GM18861 (cell line): ENCODE data around the gene VAV2.

ENCODE experiments used
- ATAC-seq: cut with Tn5 transposase; IDR thresholded peaks from one replicate; pipeline ENCODE4 v1.9.1; 2021; ENCODE audit not compliant: unreplicated experiment

VAV2 gene

DNA sequence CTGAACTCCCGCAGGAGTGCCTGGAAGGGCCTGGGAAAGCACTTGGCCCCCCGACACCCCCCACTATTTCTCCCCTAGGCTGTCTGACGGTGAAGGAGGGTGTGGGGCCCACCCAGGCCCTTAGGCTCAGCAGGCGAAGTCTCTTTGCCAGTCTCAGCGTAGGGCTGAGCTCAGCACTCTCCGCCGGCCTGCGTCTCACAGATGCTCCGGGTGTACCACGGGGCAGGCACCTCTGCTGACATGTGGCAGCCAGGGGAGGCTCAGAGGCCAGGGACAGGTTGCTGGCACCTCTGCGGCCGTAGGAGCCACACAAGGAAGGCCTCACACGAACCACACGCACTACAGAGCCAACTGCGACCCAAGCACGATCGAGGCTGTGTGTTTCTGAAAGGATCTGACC is 114.2 kb downstream of the VAV2 start:
- no peak for ATAC-seq

DNA sequence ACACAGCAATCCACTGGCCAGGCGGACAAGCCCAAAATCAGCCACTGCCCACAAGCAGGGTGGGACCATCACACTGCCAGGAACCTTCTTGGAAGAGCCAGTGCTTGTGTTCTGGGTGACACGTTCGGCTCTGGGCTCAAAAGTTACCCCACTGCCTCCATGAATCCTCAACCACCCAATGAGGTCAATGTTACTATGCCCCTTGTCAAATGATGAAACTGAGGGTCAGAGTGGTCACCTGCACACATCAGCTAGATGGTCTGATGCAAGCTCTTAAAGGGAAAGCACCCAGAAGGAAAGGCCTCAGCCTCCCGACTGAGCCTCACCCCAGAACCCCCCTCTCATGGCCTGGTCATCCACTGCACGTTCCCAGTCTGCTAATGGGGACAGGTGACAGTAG is 114.8 kb downstream of the VAV2 start:
- ATAC-seq = no peak

DNA sequence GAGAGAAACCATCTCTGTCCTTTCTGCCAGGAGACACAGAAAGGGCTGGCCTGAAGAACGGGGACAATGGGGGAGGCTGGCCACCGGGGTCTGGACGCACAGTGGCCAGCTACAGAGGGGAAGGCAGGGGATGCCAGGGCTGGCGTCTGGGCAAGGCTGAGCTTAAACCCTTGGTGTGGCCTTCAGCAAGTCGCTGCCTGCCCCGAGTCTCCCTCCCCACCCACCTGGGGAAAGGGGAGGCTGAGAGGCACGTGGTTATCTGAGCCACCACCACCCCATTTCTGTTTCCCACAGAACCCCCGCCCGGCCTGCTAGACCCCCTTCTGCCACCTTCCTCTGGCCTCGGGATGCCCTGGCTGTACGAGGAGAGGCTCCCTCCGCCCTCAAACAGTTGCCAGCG is 115.3 kb downstream of the VAV2 start:
- no peak for ATAC-seq

DNA sequence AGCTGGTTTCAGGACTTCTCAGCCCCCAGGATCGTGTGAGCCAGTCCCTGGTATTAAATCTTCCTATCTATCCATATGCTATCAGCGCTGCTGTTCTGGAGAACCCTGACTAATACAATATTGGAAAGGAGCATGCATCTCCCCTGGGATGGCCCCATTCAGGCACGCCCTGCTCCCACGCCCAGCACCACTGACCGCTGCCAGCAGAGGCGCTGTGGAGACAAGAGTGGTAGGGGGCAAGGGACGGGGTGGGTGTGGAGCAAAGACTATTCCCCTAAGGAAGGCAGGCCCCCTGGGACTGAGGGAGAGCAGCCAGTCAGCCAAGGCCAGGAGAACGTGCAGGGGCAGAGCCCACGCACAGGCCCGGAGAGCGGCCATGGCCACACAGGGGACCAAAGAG is 116.0 kb downstream of the VAV2 start:
- ATAC-seq = no peak

DNA sequence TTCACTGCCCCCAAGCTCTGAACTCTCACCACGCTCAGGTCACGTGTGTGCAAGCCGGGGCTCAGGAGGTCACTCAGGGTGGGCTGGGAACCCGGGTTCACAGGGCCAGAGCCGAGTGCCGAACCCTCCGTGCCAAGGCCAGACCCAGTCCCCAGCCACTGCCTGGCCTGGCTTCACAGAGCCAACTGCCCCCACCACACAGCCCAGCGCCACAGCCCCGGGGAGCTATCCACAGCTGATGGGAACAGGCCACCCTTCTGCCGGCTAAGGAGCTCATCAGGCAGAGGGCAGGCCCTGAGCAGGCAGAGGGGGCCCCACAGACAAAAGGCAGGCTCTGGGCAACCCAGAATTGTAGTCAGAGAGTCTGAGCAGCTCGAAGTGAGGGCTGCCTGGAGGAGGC is 117.0 kb downstream of the VAV2 start:
- ATAC-seq = no peak

DNA sequence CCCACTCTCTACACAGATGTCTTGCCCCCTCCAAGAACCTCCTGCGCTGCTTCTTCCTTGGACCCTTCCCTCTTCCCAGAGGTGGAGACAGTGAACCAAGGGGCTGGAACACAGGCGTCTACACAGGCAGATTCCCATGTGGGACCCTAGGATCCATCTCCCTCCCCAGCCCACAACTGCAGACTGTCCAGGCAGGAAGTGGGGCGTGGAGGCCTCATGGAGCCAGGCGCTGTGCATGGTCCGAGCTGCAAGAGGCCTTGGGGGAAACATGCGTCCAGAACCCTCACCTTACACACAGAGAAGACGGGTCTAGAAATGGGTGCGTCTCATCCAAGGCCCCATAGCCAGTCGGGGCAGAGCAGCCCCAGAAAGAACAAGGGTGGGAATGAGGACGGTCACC is 117.5 kb downstream of the VAV2 start:
- no peak for ATAC-seq

DNA sequence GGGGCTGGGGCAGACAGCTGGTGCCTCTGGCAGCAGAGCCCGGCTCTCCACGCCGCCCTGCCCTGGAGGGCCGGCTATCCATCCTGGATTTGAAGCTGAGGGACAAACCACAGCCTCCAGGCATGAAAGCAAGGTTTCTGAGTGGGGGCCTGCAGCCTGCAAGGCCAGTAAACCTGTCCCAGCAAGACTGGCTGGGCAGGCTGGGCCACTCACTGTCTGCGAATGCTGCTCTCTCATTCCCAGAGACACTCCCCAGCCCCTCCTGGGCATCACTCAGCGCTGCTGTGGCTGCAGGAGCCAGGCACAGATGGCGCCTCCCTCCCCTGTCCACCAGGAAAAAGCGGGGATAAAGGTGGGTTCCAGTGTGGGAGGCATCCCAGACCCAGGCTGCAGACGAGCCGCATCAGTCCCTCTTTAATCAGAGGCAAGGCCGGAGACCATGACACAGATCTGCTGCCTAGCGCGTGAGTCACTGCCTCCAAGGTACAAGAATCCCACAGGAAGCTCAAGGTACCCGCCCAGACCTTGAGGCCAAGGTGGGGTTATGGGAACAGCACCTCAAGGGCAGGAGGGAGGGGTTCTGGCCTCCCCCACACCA is 118.0 kb downstream of the VAV2 start:
- no peak for ATAC-seq

DNA sequence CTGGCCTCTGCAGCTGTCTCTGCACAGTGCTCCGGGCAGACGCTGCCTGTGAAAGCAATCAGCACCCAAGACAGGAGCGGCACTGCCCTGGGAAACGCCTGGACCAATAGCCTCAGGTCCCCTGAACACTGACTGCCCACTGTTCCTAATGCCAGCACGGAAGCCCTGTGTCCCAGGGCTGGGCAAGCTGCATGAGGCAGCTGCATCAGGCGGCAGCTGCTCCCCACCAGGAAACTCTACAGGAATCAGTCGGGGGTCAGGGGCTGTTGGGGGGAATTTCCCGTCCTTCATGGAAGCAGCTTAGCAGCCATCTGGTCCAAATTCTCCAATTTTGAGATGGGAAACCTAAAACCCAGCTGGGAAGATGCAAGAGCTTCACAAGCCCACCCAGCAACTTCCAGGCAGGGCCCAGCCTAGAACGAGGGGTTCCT is 118.6 kb downstream of the VAV2 start:
- no peak for ATAC-seq

DNA sequence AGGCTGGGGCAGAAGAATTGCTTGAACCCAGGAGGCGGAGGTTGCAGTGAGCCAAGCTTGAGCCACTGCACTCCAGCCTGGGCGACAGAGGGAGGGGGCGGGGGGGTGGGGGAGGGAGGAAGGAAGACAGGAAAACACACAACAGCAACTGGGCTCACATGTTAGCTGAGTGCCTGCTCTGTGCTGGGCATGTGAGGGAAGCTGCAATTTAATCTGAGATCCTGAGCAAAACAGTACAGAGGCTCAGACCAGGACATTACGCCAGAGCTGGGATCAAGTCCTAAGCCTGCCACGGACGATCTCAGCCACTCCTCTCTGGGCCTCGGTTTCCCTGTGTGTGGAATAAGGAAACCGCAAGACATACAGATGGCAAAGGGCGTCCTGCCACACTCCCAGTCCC is 119.1 kb downstream of the VAV2 start:
- no peak for ATAC-seq

DNA sequence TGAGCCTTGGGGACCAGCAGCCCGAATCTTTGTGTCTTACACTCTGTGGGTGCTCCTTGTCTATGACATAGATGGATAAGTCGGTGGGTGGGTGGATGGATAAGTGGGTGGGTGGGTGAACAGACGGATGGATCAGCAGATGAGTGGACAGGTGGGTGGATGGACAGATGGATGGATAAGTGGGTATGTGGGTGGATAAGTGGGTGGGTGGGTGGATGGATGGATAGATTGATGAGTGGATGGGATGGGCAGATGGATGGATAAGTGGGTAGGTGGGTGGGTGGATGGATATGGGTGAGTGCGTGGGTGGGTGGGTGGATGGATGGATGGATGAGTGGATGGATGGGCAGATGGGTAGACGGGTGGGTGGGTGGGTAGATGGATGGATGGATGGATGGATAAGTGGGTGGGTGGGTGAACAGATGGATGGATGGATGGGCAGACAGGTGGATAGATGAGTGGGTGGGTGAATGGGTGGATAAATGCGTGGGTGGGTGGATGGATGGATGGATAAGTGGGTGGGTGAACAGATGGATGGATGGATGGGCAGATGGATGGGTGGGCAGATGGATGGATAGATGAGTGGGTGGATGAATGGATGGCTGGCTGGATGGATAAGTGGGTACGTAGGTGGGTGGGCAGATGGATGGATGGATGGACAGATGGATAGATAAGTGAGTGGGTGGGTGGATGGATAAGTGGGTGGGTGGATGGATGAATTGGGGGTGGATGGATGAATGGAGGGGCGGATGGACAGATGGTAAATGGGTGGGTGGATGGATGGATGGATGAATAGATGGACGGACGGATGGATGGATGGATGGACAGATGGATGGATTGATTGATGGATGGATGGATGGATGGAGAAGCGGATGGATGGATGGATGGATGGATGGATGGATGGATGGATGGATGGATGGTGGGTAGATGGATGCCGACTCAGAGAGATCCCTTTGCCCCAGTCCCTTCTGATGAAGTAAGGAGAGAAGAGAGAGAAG is 121.2 kb downstream of the VAV2 start:
- no peak for ATAC-seq

DNA sequence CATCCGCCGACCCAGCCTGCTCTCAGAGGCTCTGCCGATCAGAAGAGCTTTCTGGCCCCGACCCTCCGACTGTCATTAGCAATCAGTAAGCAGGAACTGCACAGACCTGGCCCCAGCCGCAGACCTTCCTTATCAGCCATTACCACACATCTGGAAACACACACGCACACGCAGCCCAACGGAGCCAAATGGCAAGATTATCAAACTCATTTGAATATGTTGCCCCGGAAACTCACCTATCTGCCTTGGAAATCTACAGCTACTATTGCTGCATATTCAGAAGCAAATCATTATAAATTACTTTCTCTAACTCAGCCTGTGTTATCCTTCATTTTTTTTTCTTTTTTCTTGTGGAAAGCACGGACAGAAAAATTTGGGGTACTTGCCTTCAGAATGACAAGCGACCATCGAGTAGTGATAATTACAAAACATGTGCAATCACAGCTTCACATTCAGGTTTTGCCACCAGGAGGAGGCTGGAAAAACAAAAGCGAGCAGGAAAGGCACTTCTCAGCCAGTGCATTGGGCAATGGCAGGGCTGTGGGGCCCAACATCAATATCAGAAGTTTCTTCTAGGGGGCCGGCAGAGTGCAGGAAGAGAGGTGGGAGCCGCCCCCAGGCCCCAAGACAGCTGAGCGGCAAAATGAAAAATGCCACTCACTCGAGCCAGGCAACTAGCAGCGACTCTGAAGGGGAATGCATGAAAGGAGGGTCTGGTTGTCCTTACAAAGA is 122.3 kb downstream of the VAV2 start:
- no peak for ATAC-seq

DNA sequence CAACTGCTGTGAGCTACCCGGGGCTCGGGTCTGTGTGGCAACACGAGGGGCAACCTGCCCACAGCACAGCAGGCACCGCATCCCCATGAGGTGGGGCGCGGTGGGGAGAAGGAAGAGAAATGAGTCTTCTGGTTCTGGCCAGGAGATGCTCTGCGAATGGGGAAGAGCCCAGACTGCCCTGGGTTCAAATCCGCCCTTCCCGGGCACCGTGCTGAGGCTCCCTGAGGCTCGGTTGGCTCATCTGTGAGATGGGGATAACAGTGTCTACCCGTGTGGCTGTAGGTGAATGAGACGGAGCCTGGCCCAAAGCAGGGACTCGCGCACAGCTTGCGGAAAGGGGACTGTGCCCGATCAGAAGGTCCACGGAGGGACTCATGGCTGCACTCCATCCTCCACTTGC is 123.9 kb downstream of the VAV2 start:
- ATAC-seq = no peak

DNA sequence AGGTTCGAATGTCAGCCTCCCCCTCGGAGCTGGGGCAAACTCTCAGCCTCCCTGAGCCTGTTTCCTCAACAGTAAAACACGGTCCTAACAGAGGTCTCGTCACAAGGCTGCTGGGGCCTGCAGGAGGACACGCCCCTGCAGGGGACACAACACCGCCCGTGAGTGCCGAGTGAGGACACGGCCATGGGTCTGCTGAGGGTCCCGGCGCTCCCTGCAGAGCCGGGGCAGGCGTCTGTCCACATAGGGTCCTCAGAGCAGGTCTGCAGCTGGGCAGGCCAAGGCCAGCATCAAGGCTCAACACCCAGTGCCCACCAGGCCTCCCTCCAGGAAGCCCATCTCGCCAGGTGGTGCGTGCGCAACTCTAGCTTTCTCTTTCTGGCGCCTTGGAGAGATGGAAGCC is 125.2 kb downstream of the VAV2 start:
- no peak for ATAC-seq

DNA sequence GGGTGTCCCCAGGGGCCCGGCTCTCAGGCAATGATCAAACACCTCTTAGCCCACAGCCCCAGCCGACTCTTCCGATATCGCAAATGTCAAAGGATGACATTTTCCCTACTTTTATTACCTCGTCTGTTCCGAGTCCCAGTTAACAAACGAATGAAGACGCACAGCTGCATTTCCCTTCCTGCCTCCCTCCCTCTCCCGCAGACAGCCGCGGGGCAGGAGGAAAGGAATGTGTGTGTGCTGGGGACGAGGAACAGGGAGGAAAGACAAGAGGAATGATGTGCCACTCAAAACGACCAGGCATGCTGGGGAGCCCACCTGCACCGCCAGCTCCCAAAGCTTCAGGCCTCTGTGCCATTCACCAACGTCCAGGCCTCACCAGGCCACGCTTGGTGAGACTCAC is 128.1 kb downstream of the VAV2 start:
- no peak for ATAC-seq

DNA sequence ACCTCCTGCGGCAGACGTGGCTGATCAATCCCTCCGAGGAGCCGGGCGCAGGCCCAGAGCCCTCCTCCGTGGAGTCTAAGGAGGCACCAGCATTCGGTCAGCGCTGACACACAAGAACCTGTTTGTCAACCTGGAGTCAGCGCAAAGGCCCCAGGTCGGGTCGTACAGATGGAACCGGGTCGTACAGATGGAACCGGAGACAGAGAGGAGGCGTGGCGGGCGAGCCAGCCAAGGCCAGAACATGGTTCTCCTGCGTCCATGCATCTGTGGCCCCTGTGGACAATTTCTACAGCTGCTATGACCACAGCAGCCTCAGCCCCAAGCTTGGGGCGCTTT is 128.9 kb downstream of the VAV2 start:
- ATAC-seq = no peak

DNA sequence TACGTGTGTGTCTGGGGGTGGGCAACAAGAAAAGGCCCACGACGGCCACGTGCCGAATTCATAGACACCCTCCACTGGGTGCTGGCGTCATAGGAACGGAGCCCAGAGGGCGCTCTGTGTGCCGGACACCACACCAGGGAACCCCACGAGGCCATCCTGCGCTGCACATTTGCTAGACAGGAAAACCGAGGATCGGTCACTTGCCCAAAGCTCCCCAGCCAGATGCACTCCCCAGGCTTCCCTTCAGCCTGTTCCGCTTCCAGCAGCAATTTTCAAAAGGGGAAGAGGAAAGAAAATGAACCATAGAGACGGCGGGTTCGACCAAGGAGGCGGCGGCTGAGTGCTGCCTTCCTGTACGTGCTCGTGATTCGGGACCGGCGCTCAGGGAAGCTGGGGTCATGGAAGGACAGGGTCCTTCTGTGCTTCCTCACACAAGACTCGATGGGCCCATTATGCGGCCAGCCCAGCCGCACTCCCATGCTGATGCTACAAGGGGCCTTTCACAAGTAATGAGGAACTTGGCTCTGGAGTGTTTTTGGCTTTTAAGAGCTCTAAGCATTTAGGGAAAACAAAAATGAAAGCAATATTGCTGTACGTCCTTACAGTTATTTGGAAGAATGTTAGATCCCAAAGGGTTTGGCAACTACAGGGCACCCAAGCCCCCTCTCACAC is 129.4 kb downstream of the VAV2 start:
- ATAC-seq = no peak

DNA sequence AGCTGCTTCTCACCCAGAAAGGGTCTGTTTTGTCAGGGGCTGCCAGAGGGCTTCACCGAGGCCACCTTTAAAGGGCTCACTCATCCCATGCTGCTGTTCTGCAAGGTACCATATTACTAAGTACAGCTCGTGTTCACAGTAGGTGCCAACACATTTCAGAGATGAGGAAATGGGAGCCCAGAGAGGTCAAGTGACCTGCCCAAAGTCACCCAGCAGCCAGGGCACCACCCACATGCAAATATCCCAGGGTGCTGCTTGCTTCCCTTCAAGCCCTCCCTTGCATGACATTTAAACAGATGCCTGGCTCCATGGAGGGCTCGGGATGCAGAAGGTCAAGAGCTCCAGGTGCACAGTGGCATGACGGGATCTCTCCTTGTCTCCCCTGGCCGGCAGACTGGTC is 130.4 kb downstream of the VAV2 start:
- no peak for ATAC-seq

DNA sequence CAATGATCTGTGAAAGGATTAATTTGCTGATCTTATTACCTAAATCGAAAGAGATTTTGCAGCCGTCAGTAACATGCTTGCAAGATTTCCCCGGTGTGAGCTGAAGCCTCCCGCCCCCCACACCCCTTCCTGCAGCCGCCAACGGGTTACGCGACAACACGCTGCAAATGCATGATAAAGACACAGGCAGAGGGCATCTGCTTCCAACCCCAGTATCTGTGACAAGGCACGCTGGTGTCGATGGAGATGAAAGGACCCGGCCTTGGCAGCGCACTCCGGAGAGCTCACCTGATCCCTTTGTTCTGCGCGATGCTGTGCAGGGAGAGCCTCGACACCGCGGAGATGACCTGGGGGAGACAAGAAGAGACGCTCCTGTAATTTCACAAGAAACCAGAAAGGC is 131.0 kb downstream of the VAV2 start:
- ATAC-seq = no peak

DNA sequence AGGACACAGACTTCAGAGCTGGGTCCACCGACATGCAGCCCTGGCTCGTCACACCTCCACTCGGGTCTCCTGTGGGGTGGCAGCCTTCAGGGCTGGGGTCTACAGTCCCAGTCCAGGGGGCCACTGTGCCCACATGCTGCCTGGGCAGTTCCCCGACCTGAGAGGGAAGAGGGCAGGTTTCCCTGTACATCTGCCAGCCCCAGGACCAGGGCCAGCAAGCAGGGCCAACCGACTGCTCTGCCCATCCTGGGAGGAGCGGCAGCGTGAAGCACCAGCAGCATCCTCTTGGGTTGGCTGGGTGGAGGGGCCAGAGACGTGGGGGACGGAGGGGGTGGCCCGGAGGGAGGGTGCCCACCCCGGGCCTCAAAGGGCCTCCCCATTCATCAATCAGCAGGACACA is 133.4 kb downstream of the VAV2 start:
- ATAC-seq = no peak

DNA sequence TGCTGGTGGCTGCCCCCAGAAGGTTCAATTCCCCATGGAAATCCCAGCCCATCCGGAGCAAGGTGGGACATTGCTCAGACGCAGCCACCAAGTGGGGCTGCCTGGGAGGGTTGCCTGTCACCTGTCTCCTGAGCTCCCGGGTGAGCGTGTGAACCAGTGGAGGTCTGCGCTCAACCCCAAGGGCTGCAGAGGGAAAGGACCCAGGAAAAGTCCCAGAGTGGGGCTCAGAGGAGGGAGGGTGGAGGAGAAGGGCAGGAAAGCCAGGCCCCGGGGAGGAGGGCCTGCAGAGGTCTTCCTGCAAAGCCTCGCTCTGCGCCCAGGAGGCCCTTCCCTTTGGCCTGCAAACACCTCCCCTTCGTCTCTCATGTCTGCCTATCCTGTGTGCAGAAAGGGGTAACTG is 134.5 kb downstream of the VAV2 start:
- no peak for ATAC-seq

DNA sequence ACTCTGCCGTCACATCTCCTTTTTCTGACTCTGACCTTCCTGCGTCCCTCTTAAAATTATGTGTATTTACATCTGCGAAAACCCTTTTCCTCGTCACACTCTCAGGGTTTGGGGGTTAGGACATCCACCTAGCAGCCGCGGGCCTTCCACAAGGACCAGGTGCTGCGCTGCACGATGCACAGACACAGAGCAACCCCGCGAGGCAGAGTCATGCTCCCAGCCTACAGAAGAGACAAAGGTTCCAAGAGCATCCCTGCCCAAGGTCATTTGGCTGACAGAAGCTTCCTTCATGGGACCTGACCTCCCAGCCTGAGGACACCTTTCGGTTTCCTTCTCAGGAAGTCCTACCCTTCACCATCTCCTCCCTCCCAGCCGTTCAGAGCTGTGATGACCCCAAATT is 135.3 kb downstream of the VAV2 start:
- no peak for ATAC-seq
